22Rv1 (cell line): ENCODE data around the gene PAK6.

Experiments
- ZFX ChIP-seq: fragments of 450-650 bp; IDR thresholded peaks from 2 replicates; pipeline ENCODE4 v1.6.1; 2017; ENCODE audit warnings: antibody characterized with exemption, borderline replicate concordance
- TF ChIP-seq, protein P1 (sequence below): fragments of 450-650 bp; IDR thresholded peaks from 2 replicates; pipeline ENCODE4 v1.5.1; 2017; ENCODE audit warnings: mild to moderate bottlenecking

DNA sequence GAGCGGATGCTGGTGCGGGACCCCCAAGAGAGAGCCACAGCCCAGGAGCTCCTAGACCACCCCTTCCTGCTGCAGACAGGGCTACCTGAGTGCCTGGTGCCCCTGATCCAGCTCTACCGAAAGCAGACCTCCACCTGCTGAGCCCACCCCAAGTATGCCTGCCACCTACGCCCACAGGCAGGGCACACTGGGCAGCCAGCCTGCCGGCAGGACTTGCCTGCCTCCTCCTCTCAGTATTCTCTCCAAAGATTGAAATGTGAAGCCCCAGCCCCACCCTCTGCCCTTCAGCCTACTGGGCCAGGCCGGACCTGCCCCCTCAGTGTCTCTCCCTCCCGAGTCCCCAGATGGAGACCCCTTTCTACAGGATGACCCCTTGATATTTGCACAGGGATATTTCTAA, 37.1 kb downstream of the PAK6 start:
- TF ChIP-seq, protein P1, sequence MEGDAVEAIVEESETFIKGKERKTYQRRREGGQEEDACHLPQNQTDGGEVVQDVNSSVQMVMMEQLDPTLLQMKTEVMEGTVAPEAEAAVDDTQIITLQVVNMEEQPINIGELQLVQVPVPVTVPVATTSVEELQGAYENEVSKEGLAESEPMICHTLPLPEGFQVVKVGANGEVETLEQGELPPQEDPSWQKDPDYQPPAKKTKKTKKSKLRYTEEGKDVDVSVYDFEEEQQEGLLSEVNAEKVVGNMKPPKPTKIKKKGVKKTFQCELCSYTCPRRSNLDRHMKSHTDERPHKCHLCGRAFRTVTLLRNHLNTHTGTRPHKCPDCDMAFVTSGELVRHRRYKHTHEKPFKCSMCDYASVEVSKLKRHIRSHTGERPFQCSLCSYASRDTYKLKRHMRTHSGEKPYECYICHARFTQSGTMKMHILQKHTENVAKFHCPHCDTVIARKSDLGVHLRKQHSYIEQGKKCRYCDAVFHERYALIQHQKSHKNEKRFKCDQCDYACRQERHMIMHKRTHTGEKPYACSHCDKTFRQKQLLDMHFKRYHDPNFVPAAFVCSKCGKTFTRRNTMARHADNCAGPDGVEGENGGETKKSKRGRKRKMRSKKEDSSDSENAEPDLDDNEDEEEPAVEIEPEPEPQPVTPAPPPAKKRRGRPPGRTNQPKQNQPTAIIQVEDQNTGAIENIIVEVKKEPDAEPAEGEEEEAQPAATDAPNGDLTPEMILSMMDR, result no peak
- no peak for TF ChIP-seq ZFX
